ENCODE results near the gene SMAD3. TPM values are rescaled to one million over a fixed set of nuclear protein-coding genes. Genes with fewer than 3 reads are reported as not detected.

The SMAD3 gene
- total RNA-seq, 2 donors from 2014 or later, result 20.8 to 37.8 TPM

- H3K9me3 ChIP-seq, result no peaks in the 10 kb centered on the region
- peaks cover 0 to 59% of the 10 kb centered on the region in 2 donors for H3K4me1 ChIP-seq
- H3K36me3 ChIP-seq, result peaks cover 8% of the 10 kb centered on the region
- H3K27ac ChIP-seq, result peak overlapping the region; percentile 87 to 91
- no peak overlapping the region for H3K4me3 ChIP-seq
- DNase-seq (ENCODE audit: low spot score), result no peak
- no peak for TF ChIP-seq CTCF (IDR thresholded peaks at IDR 0.05)
- H3K27me3 ChIP-seq, result no peaks in the 10 kb centered on the region
Measured at GRCh38 chr15:67197364-67197695, 131.9 kb downstream of the SMAD3 start.

GRCh38 chr15:67198157-67198754, 132.9 kb downstream of the SMAD3 start:
- no peak for DNase-seq (ENCODE audit: low spot score)
- Histone ChIP-seq H3K27me3 (no peaks in the 10 kb centered on the region), H3K4me1 (peaks cover 0 to 62% of the 10 kb centered on the region in 2 donors), H3K36me3 (no peaks in the 10 kb centered on the region), H3K27ac (peak overlapping the region; percentile 19 to 23), H3K9me3 (no peaks in the 10 kb centered on the region), H3K4me3 (no peak overlapping the region)
- TF ChIP-seq CTCF (IDR thresholded peaks at IDR 0.05), result no peak

GRCh38 chr15:67199391-67199790, 134.0 kb downstream of the SMAD3 start:
- DNase-seq (ENCODE audit: low spot score), result no peak
- Histone ChIP-seq H3K27ac (peak overlapping the region in 1 of 2 donors; percentile 44), H3K4me1 (peaks cover 0 to 54% of the 10 kb centered on the region in 2 donors), H3K27me3 (no peaks in the 10 kb centered on the region), H3K9me3 (no peaks in the 10 kb centered on the region), H3K4me3 (no peak overlapping the region), H3K36me3 (no peaks in the 10 kb centered on the region)
- no peak for TF ChIP-seq CTCF (IDR thresholded peaks at IDR 0.05)

GRCh38 chr15:67199881-67200763, 134.7 kb downstream of the SMAD3 start:
- no peak for DNase-seq (ENCODE audit: low spot score)
- Histone ChIP-seq H3K9me3 (no peaks in the 10 kb centered on the region), H3K4me3 (no peak overlapping the region), H3K27ac (peak overlapping the region; percentile 37 to 44), H3K4me1 (peaks cover 0 to 46% of the 10 kb centered on the region in 2 donors), H3K27me3 (no peaks in the 10 kb centered on the region), H3K36me3 (no peaks in the 10 kb centered on the region)
- no peak for TF ChIP-seq CTCF (IDR thresholded peaks at IDR 0.05)

GRCh38 chr15:67201136-67201535, 135.7 kb downstream of the SMAD3 start:
- no peak for TF ChIP-seq CTCF (IDR thresholded peaks at IDR 0.05)
- peaks cover 0 to 39% of the 10 kb centered on the region in 2 donors for H3K4me1 ChIP-seq
- no peak overlapping the region for H3K27ac ChIP-seq
- H3K4me3 ChIP-seq, result no peak overlapping the region
- no peaks in the 10 kb centered on the region for H3K9me3 ChIP-seq
- H3K36me3 ChIP-seq, result no peaks in the 10 kb centered on the region
- no peaks in the 10 kb centered on the region for H3K27me3 ChIP-seq
- DNase-seq (ENCODE audit: low spot score), result no peak

Data from right atrium auricular region (tissue), 2 donors.